AG09319 (cell line): ENCODE results near the gene MAGEA11.

Experiments used
- DNase-seq: peaks from one replicate; pipeline ENCODE4 v3.0.0-alpha.2; 2010; ENCODE audit warnings: low read depth; ENCODE audit errors: extremely low read depth
- CTCF ChIP-seq: IDR thresholded peaks from 2 replicates; pipeline ENCODE4 v1.5.1; 2011; ENCODE audit warnings: low read depth, mild to moderate bottlenecking, inconsistent platforms, low read length, moderate library complexity

The MAGEA11 gene

DNA sequence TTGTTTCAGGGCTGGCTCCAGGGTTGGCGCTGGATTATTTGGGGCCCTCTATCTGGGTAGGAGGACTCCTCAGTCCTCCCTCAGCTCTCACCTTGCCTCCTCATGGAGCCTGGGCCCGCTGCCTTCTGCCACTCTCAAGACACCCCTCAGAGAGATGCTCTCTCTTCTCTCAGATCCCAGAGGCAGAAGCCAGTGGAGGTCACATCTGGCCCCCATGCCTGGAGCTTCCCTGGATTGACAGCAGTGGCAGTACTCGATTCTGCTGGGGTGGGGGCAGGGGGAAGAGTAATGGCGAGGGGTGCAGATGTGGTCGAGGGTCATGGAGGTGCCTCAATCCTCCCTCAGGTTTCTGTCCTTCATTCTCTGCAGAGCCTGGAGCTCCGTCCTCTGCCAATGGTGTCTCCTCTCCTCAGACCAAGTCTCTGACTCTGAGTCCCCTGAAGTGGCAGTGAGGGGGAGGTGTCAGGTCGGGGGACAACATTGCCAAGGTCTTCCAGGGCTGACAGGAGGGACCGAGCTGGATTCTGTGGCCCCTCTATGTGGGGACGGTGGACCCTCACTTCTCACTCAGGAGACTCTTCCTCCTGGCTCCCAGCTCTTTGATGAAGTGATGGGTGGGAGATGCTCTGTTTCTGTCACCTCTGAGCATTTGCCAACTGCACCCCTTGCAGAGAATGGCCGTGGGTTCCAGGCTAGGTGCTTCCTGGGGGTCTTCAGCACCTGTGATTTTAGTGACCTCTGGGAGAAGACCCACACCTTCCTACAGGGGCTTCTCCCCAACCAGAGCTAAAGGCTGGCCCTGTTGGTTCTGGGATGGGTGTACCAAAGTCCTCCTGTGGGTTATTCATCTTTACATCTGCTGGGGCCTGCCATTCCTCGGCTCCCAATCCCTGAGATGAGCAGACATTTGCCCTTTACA is 51.1 kb downstream of the MAGEA11 start:
- no peak for DNase-seq
- TF ChIP-seq CTCF, result no peak
